Measurements from ENCODE around the gene WDR86.

DNA sequence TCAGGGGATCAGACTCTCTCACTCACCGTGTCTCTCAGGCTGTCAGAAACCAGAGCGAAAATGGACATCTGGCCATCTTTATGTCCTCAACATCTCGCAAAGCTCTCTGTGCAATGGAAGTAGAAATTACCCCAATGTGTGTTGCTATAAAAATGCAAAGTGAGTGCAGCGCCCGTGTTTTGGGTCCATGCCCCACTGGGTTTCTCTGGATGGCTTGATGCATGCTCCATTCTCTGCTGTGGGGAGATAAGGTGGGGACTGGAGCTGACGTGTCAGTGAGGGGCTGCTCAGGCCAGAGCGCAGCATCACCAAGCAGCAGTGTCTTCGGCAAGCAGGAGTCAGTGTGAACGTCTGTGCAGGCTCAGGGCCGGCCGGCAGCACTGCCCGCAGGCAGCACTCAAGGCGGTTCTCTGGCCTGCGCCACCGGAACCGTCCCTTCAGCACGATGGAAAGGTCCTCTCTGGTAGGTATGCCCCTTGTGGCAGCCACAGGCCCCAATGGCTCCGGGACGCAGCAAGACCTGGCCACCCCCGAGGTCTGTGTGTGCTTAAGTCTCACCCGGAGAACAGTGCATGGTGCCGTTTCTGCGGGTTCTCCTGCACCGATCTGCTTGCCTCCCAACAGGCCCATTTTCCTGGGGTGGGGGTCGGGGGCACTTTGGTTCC lies 30.2 kb downstream of the WDR86 start:
- TF ChIP-seq, protein P1, sequence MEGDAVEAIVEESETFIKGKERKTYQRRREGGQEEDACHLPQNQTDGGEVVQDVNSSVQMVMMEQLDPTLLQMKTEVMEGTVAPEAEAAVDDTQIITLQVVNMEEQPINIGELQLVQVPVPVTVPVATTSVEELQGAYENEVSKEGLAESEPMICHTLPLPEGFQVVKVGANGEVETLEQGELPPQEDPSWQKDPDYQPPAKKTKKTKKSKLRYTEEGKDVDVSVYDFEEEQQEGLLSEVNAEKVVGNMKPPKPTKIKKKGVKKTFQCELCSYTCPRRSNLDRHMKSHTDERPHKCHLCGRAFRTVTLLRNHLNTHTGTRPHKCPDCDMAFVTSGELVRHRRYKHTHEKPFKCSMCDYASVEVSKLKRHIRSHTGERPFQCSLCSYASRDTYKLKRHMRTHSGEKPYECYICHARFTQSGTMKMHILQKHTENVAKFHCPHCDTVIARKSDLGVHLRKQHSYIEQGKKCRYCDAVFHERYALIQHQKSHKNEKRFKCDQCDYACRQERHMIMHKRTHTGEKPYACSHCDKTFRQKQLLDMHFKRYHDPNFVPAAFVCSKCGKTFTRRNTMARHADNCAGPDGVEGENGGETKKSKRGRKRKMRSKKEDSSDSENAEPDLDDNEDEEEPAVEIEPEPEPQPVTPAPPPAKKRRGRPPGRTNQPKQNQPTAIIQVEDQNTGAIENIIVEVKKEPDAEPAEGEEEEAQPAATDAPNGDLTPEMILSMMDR (IDR thresholded peaks at IDR 0.05), result no peak
- TF ChIP-seq POLR2AphosphoS5 (IDR thresholded peaks at IDR 0.05; ENCODE audit: insufficient read depth in 1 of 2, low read depth in 1 of 2), result no peak
- TF ChIP-seq POLR2A (IDR thresholded peaks at IDR 0.05), result no peak

Measured in vagina (tissue), 2 donors.